SK-N-SH treated with all-trans-retinoic acid at 6 μM for 48 hours (cell line): ENCODE results near the gene ACSBG1.

Source experiments
- ATAC-seq: fragments of 200-7000 bp; cut with Tn5 transposase; 3 replicates; pipeline ENCODE4 v1.9.1; 2020; ENCODE audit warnings: mild to moderate bottlenecking, moderate library complexity
- ARNTL ChIP-seq: fragments of 450-650 bp; formaldehyde crosslinking; IDR thresholded peaks from 2 replicates; pipeline ENCODE4 v1.5.0; 2020; ENCODE audit warnings: low read depth, mild to moderate bottlenecking, moderate library complexity, borderline replicate concordance
- BACH2 ChIP-seq: fragments of 250-450 bp; sonication (Bioruptor Pico); IDR thresholded peaks from 2 replicates; pipeline ENCODE4 v1.9.0; 2021; ENCODE audit warnings: mild to moderate bottlenecking, borderline replicate concordance
- CSDC2 ChIP-seq: fragments of 250-450 bp; sonication (Bioruptor Pico); IDR thresholded peaks from 2 replicates; pipeline ENCODE4 v1.5.0; 2020; ENCODE audit warnings: mild to moderate bottlenecking, moderate library complexity
- ESRRG ChIP-seq: fragments of 250-450 bp; sonication (Bioruptor Pico); IDR thresholded peaks from 2 replicates; pipeline ENCODE4 v1.6.1; 2021; ENCODE audit warnings: mild to moderate bottlenecking
- OSR1 ChIP-seq: fragments of 250-450 bp; sonication (Bioruptor Pico); IDR thresholded peaks from 2 replicates; pipeline ENCODE4 v1.8.0; 2022; ENCODE audit warnings: moderate library complexity, mild to moderate bottlenecking, inconsistent platforms
- PPARA ChIP-seq: fragments of 250-450 bp; sonication (Bioruptor Pico); IDR thresholded peaks from 2 replicates; pipeline ENCODE4 v1.5.0; 2020; ENCODE audit warnings: mild to moderate bottlenecking, borderline replicate concordance
- RARB ChIP-seq: fragments of 250-450 bp; sonication (Bioruptor Pico); IDR thresholded peaks from 2 replicates; pipeline ENCODE4 v1.8.0; 2021; ENCODE audit warnings: mild to moderate bottlenecking, moderate library complexity
- SNAI2 ChIP-seq: fragments of 250-450 bp; sonication (Bioruptor Pico); IDR thresholded peaks from 2 replicates; pipeline ENCODE4 v1.5.0; 2020; ENCODE audit warnings: mild to moderate bottlenecking, moderate library complexity
- TCF4 ChIP-seq: fragments of 250-450 bp; sonication (Bioruptor Pico); IDR thresholded peaks from 2 replicates; pipeline ENCODE4 v1.8.0; 2021; ENCODE audit warnings: mild to moderate bottlenecking, moderate library complexity, borderline replicate concordance
- ZC3H10 ChIP-seq: fragments of 250-450 bp; sonication (Bioruptor Pico); IDR thresholded peaks from 2 replicates; pipeline ENCODE4 v1.5.1; 2021; ENCODE audit warnings: mild to moderate bottlenecking, moderate library complexity
- ZFP3 ChIP-seq: fragments of 250-450 bp; sonication (Bioruptor Pico); IDR thresholded peaks from 2 replicates; pipeline ENCODE4 v1.5.0; 2020; ENCODE audit warnings: mild to moderate bottlenecking, moderate library complexity
- ZFP30 ChIP-seq: fragments of 450-650 bp; formaldehyde crosslinking; IDR thresholded peaks from 2 replicates; pipeline ENCODE4 v1.5.0; 2022; ENCODE audit warnings: mild to moderate bottlenecking, moderate library complexity
- ZNF565 ChIP-seq: fragments of 450-650 bp; formaldehyde crosslinking; conservative IDR thresholded peaks from 2 replicates; pipeline ENCODE4 v1.5.0; 2020; ENCODE audit warnings: low read depth, mild to moderate bottlenecking, moderate library complexity
- ZNF70 ChIP-seq: fragments of 450-650 bp; formaldehyde crosslinking; IDR thresholded peaks from 2 replicates; pipeline ENCODE4 v1.5.0; 2020; ENCODE audit warnings: mild to moderate bottlenecking, moderate library complexity
- ZNF8 ChIP-seq: fragments of 450-650 bp; formaldehyde crosslinking; IDR thresholded peaks from 2 replicates; pipeline ENCODE4 v1.5.0; 2020; ENCODE audit warnings: mild to moderate bottlenecking, moderate library complexity
- TF ChIP-seq, protein P1 (sequence below): fragments of 250-450 bp; sonication (Bioruptor Pico); IDR thresholded peaks from 2 replicates; pipeline ENCODE4 v1.8.0; 2020; ENCODE audit warnings: mild to moderate bottlenecking, moderate library complexity, borderline replicate concordance
- TF ChIP-seq, protein P2 (sequence below): fragments of 250-450 bp; sonication (Bioruptor Pico); IDR thresholded peaks from 2 replicates; pipeline ENCODE4 v1.5.0; 2020; ENCODE audit warnings: mild to moderate bottlenecking, moderate library complexity
- TF ChIP-seq, protein P3 (sequence below): fragments of 250-450 bp; sonication (Bioruptor Pico); IDR thresholded peaks from 2 replicates; pipeline ENCODE4 v1.8.0; 2021; ENCODE audit warnings: low read depth, mild to moderate bottlenecking, moderate library complexity, borderline replicate concordance
- TF ChIP-seq, protein P4 (sequence below): fragments of 250-450 bp; sonication (Bioruptor Pico); IDR thresholded peaks from 2 replicates; pipeline ENCODE4 v1.5.1; 2021; ENCODE audit warnings: mild to moderate bottlenecking, moderate library complexity
- TF ChIP-seq, protein P5 (sequence below): fragments of 250-450 bp; sonication (Bioruptor Pico); IDR thresholded peaks from 2 replicates; pipeline ENCODE4 v1.5.1; 2020; ENCODE audit warnings: low read depth, mild to moderate bottlenecking, moderate library complexity

ACSBG1 gene

DNA sequence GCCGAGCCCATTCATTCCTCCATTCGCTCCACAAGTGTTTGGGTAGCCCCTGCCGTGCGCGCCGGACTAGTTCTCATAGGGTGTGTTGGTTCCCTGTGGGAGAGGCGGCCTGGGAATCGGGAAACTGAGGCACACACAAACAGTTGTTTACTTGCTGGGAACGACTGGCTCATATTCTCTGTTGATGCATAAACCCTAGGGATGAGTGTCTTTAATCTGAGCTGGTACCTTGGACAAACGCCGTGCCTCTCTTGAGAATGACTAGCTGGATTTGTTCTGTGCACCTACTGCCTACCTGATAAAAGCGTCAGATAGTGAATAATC is 30.7 kb upstream of the ACSBG1 start:
- no peak for TF ChIP-seq BACH2 (CRISPR knock-in tag)
- TF ChIP-seq, protein P1, sequence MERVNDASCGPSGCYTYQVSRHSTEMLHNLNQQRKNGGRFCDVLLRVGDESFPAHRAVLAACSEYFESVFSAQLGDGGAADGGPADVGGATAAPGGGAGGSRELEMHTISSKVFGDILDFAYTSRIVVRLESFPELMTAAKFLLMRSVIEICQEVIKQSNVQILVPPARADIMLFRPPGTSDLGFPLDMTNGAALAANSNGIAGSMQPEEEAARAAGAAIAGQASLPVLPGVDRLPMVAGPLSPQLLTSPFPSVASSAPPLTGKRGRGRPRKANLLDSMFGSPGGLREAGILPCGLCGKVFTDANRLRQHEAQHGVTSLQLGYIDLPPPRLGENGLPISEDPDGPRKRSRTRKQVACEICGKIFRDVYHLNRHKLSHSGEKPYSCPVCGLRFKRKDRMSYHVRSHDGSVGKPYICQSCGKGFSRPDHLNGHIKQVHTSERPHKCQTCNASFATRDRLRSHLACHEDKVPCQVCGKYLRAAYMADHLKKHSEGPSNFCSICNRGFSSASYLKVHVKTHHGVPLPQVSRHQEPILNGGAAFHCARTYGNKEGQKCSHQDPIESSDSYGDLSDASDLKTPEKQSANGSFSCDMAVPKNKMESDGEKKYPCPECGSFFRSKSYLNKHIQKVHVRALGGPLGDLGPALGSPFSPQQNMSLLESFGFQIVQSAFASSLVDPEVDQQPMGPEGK (CRISPR knock-in tag) = no peak
- no peak for TF ChIP-seq RARB (CRISPR knock-in tag)
- no peak for TF ChIP-seq ZFP30 (CRISPR knock-in tag)
- TF ChIP-seq OSR1 (CRISPR knock-in tag) = no peak
- no peak for TF ChIP-seq ZFP3 (CRISPR knock-in tag)
- TF ChIP-seq, protein P2, sequence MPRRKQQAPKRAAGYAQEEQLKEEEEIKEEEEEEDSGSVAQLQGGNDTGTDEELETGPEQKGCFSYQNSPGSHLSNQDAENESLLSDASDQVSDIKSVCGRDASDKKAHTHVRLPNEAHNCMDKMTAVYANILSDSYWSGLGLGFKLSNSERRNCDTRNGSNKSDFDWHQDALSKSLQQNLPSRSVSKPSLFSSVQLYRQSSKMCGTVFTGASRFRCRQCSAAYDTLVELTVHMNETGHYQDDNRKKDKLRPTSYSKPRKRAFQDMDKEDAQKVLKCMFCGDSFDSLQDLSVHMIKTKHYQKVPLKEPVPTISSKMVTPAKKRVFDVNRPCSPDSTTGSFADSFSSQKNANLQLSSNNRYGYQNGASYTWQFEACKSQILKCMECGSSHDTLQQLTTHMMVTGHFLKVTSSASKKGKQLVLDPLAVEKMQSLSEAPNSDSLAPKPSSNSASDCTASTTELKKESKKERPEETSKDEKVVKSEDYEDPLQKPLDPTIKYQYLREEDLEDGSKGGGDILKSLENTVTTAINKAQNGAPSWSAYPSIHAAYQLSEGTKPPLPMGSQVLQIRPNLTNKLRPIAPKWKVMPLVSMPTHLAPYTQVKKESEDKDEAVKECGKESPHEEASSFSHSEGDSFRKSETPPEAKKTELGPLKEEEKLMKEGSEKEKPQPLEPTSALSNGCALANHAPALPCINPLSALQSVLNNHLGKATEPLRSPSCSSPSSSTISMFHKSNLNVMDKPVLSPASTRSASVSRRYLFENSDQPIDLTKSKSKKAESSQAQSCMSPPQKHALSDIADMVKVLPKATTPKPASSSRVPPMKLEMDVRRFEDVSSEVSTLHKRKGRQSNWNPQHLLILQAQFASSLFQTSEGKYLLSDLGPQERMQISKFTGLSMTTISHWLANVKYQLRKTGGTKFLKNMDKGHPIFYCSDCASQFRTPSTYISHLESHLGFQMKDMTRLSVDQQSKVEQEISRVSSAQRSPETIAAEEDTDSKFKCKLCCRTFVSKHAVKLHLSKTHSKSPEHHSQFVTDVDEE (CRISPR knock-in tag) = no peak
- no peak for TF ChIP-seq ZNF565 (CRISPR knock-in tag)
- TF ChIP-seq, protein P3, sequence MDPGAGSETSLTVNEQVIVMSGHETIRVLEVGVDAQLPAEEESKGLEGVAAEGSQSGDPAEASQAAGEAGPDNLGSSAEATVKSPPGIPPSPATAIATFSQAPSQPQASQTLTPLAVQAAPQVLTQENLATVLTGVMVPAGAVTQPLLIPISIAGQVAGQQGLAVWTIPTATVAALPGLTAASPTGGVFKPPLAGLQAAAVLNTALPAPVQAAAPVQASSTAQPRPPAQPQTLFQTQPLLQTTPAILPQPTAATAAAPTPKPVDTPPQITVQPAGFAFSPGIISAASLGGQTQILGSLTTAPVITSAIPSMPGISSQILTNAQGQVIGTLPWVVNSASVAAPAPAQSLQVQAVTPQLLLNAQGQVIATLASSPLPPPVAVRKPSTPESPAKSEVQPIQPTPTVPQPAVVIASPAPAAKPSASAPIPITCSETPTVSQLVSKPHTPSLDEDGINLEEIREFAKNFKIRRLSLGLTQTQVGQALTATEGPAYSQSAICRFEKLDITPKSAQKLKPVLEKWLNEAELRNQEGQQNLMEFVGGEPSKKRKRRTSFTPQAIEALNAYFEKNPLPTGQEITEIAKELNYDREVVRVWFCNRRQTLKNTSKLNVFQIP = no peak
- no peak for TF ChIP-seq CSDC2 (CRISPR knock-in tag)
- no peak for TF ChIP-seq ZNF70
- no peak for TF ChIP-seq ZNF8 (CRISPR knock-in tag)
- TF ChIP-seq PPARA (CRISPR knock-in tag) = no peak
- TF ChIP-seq, protein P4, sequence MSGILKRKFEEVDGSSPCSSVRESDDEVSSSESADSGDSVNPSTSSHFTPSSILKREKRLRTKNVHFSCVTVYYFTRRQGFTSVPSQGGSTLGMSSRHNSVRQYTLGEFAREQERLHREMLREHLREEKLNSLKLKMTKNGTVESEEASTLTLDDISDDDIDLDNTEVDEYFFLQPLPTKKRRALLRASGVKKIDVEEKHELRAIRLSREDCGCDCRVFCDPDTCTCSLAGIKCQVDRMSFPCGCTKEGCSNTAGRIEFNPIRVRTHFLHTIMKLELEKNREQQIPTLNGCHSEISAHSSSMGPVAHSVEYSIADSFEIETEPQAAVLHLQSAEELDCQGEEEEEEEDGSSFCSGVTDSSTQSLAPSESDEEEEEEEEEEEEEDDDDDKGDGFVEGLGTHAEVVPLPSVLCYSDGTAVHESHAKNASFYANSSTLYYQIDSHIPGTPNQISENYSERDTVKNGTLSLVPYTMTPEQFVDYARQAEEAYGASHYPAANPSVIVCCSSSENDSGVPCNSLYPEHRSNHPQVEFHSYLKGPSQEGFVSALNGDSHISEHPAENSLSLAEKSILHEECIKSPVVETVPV (CRISPR knock-in tag) = no peak
- no peak for TF ChIP-seq SNAI2 (CRISPR knock-in tag)
- TF ChIP-seq TCF4 (CRISPR knock-in tag) = no peak
- TF ChIP-seq, protein P5, sequence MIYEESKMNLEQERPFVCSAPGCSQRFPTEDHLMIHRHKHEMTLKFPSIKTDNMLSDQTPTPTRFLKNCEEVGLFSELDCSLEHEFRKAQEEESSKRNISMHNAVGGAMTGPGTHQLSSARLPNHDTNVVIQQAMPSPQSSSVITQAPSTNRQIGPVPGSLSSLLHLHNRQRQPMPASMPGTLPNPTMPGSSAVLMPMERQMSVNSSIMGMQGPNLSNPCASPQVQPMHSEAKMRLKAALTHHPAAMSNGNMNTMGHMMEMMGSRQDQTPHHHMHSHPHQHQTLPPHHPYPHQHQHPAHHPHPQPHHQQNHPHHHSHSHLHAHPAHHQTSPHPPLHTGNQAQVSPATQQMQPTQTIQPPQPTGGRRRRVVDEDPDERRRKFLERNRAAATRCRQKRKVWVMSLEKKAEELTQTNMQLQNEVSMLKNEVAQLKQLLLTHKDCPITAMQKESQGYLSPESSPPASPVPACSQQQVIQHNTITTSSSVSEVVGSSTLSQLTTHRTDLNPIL (CRISPR knock-in tag) = no peak
- no peak for TF ChIP-seq ARNTL (CRISPR knock-in tag)
- TF ChIP-seq ZC3H10 (CRISPR knock-in tag) = no peak
- no peak for ATAC-seq

DNA sequence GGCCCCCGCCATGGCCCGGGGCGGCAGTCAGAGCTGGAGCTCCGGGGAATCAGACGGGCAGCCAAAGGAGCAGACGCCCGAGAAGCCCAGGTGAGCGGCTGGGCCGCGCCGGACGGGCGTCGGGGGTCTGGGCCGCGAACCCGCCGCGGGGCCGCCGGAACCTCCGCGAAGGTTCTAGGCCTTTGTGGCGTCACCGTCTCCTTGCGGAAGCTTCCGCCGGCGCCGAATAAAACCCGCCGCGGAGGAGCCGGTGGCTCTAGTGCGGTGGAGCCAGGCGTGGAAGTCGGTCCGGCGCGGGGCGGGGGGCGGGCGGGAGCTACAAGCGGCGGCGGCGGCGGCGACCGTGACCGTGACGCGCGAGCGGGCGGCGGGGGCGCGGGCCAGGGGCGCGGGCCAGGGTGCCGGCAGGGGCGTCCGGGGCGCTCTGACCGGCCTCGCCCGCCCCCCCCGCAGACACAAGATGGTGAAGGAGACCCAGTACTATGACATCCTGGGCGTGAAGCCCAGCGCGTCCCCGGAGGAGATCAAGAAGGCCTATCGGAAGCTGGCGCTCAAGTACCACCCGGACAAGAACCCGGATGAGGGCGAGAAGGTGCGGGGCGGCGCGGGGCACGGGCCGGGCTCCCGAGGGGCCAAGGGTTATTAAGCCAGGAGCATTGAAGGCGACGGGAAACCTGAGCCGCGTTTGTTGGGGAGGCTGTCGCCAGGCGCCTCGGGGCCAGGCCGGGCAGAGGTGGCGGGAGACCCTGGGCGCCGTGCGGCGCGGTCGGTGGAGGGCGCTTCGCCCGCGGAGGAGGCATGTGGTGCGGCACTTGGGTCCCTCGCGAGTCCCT is 30.2 kb upstream of the ACSBG1 start, which contains the start of gene DNAJA4:
Gene DNAJA4 (plus strand): TSS at position 259 of the 833 bp plus-strand sequence. CDS start 202 bp downstream, at position 461.
- ATAC-seq = no peak
- TF ChIP-seq, protein P2 (CRISPR knock-in tag) = no peak
- TF ChIP-seq ZNF565 (CRISPR knock-in tag) (no peak), SNAI2 (CRISPR knock-in tag) (no peak), BACH2 (CRISPR knock-in tag) (no peak), ESRRG (no peak), ZFP30 (CRISPR knock-in tag) (no peak), PPARA (CRISPR knock-in tag) (no peak), OSR1 (CRISPR knock-in tag) (no peak), ZNF8 (CRISPR knock-in tag) (no peak), CSDC2 (CRISPR knock-in tag) (no peak)
- TF ChIP-seq, protein P4 (CRISPR knock-in tag) = no peak
